Activated naive CD8-positive, alpha-beta T cell treated with anti-CD3 and anti-CD28 coated beads, Interleukin-2, amount 10 ng/mL, durations not matched to agents 7 days and 5 days (primary cell): ENCODE measurements around the gene IL3. TPM values are rescaled to one million over a fixed set of nuclear protein-coding genes. Genes with fewer than 3 reads are reported as not detected.
A peak's percentile ranks its signal among the peaks of the same experiment; 100 is the strongest.

Source experiments
- ATAC-seq: fragments of 150-1000 bp; cut with Tn5 transposase; one replicate; pipeline ENCODE4 v1.10.0; 2021; ENCODE audit warnings: low read depth, moderate library complexity
- POLR2A ChIA-PET: fragments of 350-600 bp; sonication (Branson Sonifier 250); formaldehyde crosslinking; loops from one replicate; lab custom pipeline; 2021; ENCODE audit warnings: antibody characterized with exemption; lab: Charles Lee
- DNase-seq: peaks from one replicate; pipeline ENCODE4 v3.0.0; 2021
- H3K27ac Mint-ChIP-seq: one replicate; pipeline ENCODE4 v1.8.0; 2022; ENCODE audit warnings: mild to moderate bottlenecking, mixed read lengths
- H3K27me3 Mint-ChIP-seq: one replicate; pipeline ENCODE4 v1.8.0; 2022; ENCODE audit warnings: mild to moderate bottlenecking, moderate library complexity, mixed read lengths
- H3K36me3 Mint-ChIP-seq: one replicate; pipeline ENCODE4 v1.8.0; 2021; ENCODE audit warnings: mild to moderate bottlenecking, mixed read lengths
- H3K4me1 Mint-ChIP-seq: one replicate; pipeline ENCODE4 v1.8.0; 2021; ENCODE audit warnings: mixed read lengths
- H3K4me3 Mint-ChIP-seq: one replicate; pipeline ENCODE4 v1.8.0; 2022; ENCODE audit warnings: mild to moderate bottlenecking, moderate library complexity, mixed read lengths
- H3K9me3 Mint-ChIP-seq: one replicate; pipeline ENCODE4 v1.8.0; 2021; ENCODE audit warnings: mixed read lengths
- total RNA-seq, 2 experiments: library from RNA; stranded (reverse); gene quantifications; one replicate each; pipeline ENCODE4 v1.2.3, GENCODE V29; 2021

Gene IL3
- total RNA-seq, 2 experiments from 2014 or later, result not detected

- Mint-ChIP-seq H3K9me3 (peaks cover 11% of the 10 kb centered on the region), H3K4me3 (no peak overlapping the region), H3K4me1 (peaks cover 5% of the 10 kb centered on the region), H3K27ac (no peak overlapping the region), H3K27me3 (peaks cover 30% of the 10 kb centered on the region), H3K36me3 (peaks cover 28% of the 10 kb centered on the region)
- ATAC-seq (no peak), DNase-seq (no peak)
- POLR2A ChIA-PET, result no interaction called here
Measured at GRCh38 chr5:132033122-132033521, 27.3 kb upstream of the IL3 start.

- peaks cover 58% of the 10 kb centered on the region for H3K27me3 Mint-ChIP-seq
- peaks cover 7% of the 10 kb centered on the region for H3K4me1 Mint-ChIP-seq
- peaks cover 22% of the 10 kb centered on the region for H3K9me3 Mint-ChIP-seq
- DNase-seq, result no peak
- POLR2A ChIA-PET, result no interaction called here
- peaks cover 19% of the 10 kb centered on the region for H3K36me3 Mint-ChIP-seq
- H3K4me3 Mint-ChIP-seq, result no peak overlapping the region
- ATAC-seq, result no peak
- no peak overlapping the region for H3K27ac Mint-ChIP-seq
Measured at GRCh38 chr5:132037353-132037752, 23.1 kb upstream of the IL3 start.

GRCh38 chr5:132044207-132044606, 16.2 kb upstream of the IL3 start:
- no peak overlapping the region for H3K27ac Mint-ChIP-seq
- POLR2A ChIA-PET, result no interaction called here
- H3K27me3 Mint-ChIP-seq, result peaks cover 36% of the 10 kb centered on the region
- ATAC-seq (no peak), DNase-seq (no peak)
- peaks cover 8% of the 10 kb centered on the region for H3K4me1 Mint-ChIP-seq
- peaks cover 8% of the 10 kb centered on the region for H3K9me3 Mint-ChIP-seq
- no peak overlapping the region for H3K4me3 Mint-ChIP-seq
- H3K36me3 Mint-ChIP-seq, result peaks cover 9% of the 10 kb centered on the region

GRCh38 chr5:132046880-132047299, 13.6 kb upstream of the IL3 start:
- Mint-ChIP-seq H3K36me3 (peaks cover 7% of the 10 kb centered on the region), H3K4me3 (no peak overlapping the region), H3K4me1 (peaks cover 1% of the 10 kb centered on the region), H3K27ac (no peak overlapping the region), H3K27me3 (peaks cover 16% of the 10 kb centered on the region), H3K9me3 (no peaks in the 10 kb centered on the region)
- ATAC-seq (no peak), DNase-seq (no peak)
- POLR2A ChIA-PET, result no interaction called here

GRCh38 chr5:132049093-132049492, 11.4 kb upstream of the IL3 start:
- DNase-seq (no peak), ATAC-seq (no peak)
- Mint-ChIP-seq H3K27ac (no peak overlapping the region), H3K9me3 (no peaks in the 10 kb centered on the region), H3K4me3 (no peak overlapping the region), H3K36me3 (peaks cover 3% of the 10 kb centered on the region), H3K4me1 (peaks cover 1% of the 10 kb centered on the region), H3K27me3 (peaks cover 20% of the 10 kb centered on the region)
- POLR2A ChIA-PET, result no interaction called here

GRCh38 chr5:132049559-132049958, 10.9 kb upstream of the IL3 start:
- Mint-ChIP-seq H3K9me3 (no peaks in the 10 kb centered on the region), H3K27me3 (peaks cover 17% of the 10 kb centered on the region), H3K4me3 (no peak overlapping the region), H3K27ac (no peak overlapping the region), H3K36me3 (peaks cover under 1% of the 10 kb centered on the region), H3K4me1 (peaks cover 4% of the 10 kb centered on the region)
- DNase-seq (no peak), ATAC-seq (no peak)
- POLR2A ChIA-PET, result no interaction called here

- H3K36me3 Mint-ChIP-seq, result no peaks in the 10 kb centered on the region
- H3K27me3 Mint-ChIP-seq, result peaks cover 17% of the 10 kb centered on the region
- POLR2A ChIA-PET, result interaction anchor here (0.6 kb wide), 1 partner anchor 133 kb away, joined by 4 read pairs; no protein-coding TSS in a partner anchor
- peak; percentile 21 for ATAC-seq
- DNase-seq, result no peak
- H3K4me3 Mint-ChIP-seq, result no peak overlapping the region
- no peaks in the 10 kb centered on the region for H3K9me3 Mint-ChIP-seq
- H3K4me1 Mint-ChIP-seq, result peaks cover 10% of the 10 kb centered on the region
- H3K27ac Mint-ChIP-seq, result no peak overlapping the region
Measured at GRCh38 chr5:132050136-132050535, 10.3 kb upstream of the IL3 start.

GRCh38 chr5:132050661-132051552, 9.5 kb upstream of the IL3 start:
- H3K27ac Mint-ChIP-seq, result no peak overlapping the region
- no peaks in the 10 kb centered on the region for H3K36me3 Mint-ChIP-seq
- no peaks in the 10 kb centered on the region for H3K9me3 Mint-ChIP-seq
- H3K27me3 Mint-ChIP-seq, result peaks cover 17% of the 10 kb centered on the region
- ATAC-seq, result no peak
- H3K4me1 Mint-ChIP-seq, result peaks cover 16% of the 10 kb centered on the region
- no peak for DNase-seq
- POLR2A ChIA-PET, result interaction anchor here (0.6 kb wide), 1 partner anchor 134 kb away, joined by 4 read pairs; no protein-coding TSS in a partner anchor
- no peak overlapping the region for H3K4me3 Mint-ChIP-seq

- Mint-ChIP-seq H3K27ac (no peak overlapping the region), H3K4me3 (no peak overlapping the region), H3K9me3 (no peaks in the 10 kb centered on the region), H3K27me3 (peaks cover 15% of the 10 kb centered on the region), H3K36me3 (no peaks in the 10 kb centered on the region), H3K4me1 (peaks cover 29% of the 10 kb centered on the region)
- POLR2A ChIA-PET, result no interaction called here
- ATAC-seq, result no peak
- DNase-seq, result no peak
Measured at GRCh38 chr5:132052520-132052919, 7.9 kb upstream of the IL3 start.

GRCh38 chr5:132053483-132053882, 7.0 kb upstream of the IL3 start:
- POLR2A ChIA-PET, result no interaction called here
- H3K27ac Mint-ChIP-seq, result no peak overlapping the region
- ATAC-seq (no peak), DNase-seq (no peak)
- peaks cover 18% of the 10 kb centered on the region for H3K27me3 Mint-ChIP-seq
- H3K4me3 Mint-ChIP-seq, result no peak overlapping the region
- no peaks in the 10 kb centered on the region for H3K9me3 Mint-ChIP-seq
- no peaks in the 10 kb centered on the region for H3K36me3 Mint-ChIP-seq
- H3K4me1 Mint-ChIP-seq, result peaks cover 34% of the 10 kb centered on the region

- H3K4me1 Mint-ChIP-seq, result peaks cover 41% of the 10 kb centered on the region
- H3K27me3 Mint-ChIP-seq, result peaks cover 18% of the 10 kb centered on the region
- no peaks in the 10 kb centered on the region for H3K36me3 Mint-ChIP-seq
- H3K27ac Mint-ChIP-seq, result peak overlapping the region; percentile 46
- POLR2A ChIA-PET, result interaction anchor here (0.5 kb wide), 1 partner anchor 438 kb away, joined by 4 read pairs; no protein-coding TSS in a partner anchor
- DNase-seq (no peak), ATAC-seq (no peak)
- H3K9me3 Mint-ChIP-seq, result no peaks in the 10 kb centered on the region
- H3K4me3 Mint-ChIP-seq, result peak overlapping the region; percentile 53
Measured at GRCh38 chr5:132054031-132054696, 6.3 kb upstream of the IL3 start.

- Mint-ChIP-seq H3K4me3 (peak overlapping the region; percentile 53), H3K4me1 (peaks cover 47% of the 10 kb centered on the region), H3K36me3 (no peaks in the 10 kb centered on the region), H3K9me3 (no peaks in the 10 kb centered on the region), H3K27me3 (peaks cover 18% of the 10 kb centered on the region), H3K27ac (peak overlapping the region; percentile 46)
- ATAC-seq (no peak), DNase-seq (no peak)
- POLR2A ChIA-PET, result interaction anchor here (1.2 kb wide), 1 partner anchor 45 kb away, joined by 3 read pairs; no protein-coding TSS in a partner anchor
Measured at GRCh38 chr5:132054697-132055440, 5.6 kb upstream of the IL3 start.

- Mint-ChIP-seq H3K4me1 (peaks cover 49% of the 10 kb centered on the region), H3K36me3 (no peaks in the 10 kb centered on the region), H3K9me3 (no peaks in the 10 kb centered on the region), H3K27me3 (peaks cover 18% of the 10 kb centered on the region), H3K4me3 (no peak overlapping the region), H3K27ac (no peak overlapping the region)
- POLR2A ChIA-PET, result interaction anchor here (1.2 kb wide), 1 partner anchor 46 kb away, joined by 3 read pairs; no protein-coding TSS in a partner anchor
- DNase-seq (no peak), ATAC-seq (no peak)
Measured at GRCh38 chr5:132055441-132055807, 5.0 kb upstream of the IL3 start.
